Neural cell (in vitro differentiated cells): ENCODE measurements around the gene STK32B. TPM values are rescaled to one million over a fixed set of nuclear protein-coding genes. Genes with fewer than 3 reads are reported as not detected.

ENCODE experiments used
- H2AFZ ChIP-seq: fragments of 200-600, 300-800 bp; sonication (generic), shearing (Covaris generic); 2 replicates; pipeline ENCODE4 v1.6.0; 2014; ENCODE audit warnings: low read depth, mild to moderate bottlenecking, antibody characterized with exemption, low read length, moderate library complexity
- H3F3A ChIP-seq: fragments of 200-600 bp; shearing (Covaris generic); 2 replicates; pipeline ENCODE4 v1.6.1; 2016; ENCODE audit warnings: mild to moderate bottlenecking, moderate library complexity, mixed read lengths, antibody characterized with exemption, low read length; ENCODE audit not compliant: insufficient read depth, poor library complexity, severe bottlenecking
- H3K27ac ChIP-seq: fragments of 200-600, 300-800 bp; sonication (generic), shearing (Covaris generic); 2 replicates; pipeline ENCODE4 v1.5.1; 2014; ENCODE audit warnings: mild to moderate bottlenecking, low read length, moderate library complexity
- H3K27me3 ChIP-seq: fragments of 300-800, 200-600 bp; sonication (generic), shearing (Covaris generic); 2 replicates; pipeline ENCODE4 v1.6.0; 2014; ENCODE audit warnings: mild to moderate bottlenecking, low read depth, low read length, moderate library complexity; ENCODE audit not compliant: insufficient read depth
- H3K36me3 ChIP-seq: fragments of 300-800, 200-600 bp; sonication (generic), shearing (Covaris generic); 2 replicates; pipeline ENCODE4 v1.5.1; 2014; ENCODE audit warnings: mild to moderate bottlenecking, antibody characterized with exemption, low read length, moderate library complexity; ENCODE audit not compliant: insufficient read depth
- H3K4me2 ChIP-seq: fragments of 300-800, 200-600 bp; sonication (generic), shearing (Covaris generic); 2 replicates; pipeline ENCODE4 v1.6.0; 2014; ENCODE audit warnings: mild to moderate bottlenecking, low read length
- H3K4me3 ChIP-seq: fragments of 300-800, 200-600 bp; sonication (generic), shearing (Covaris generic); 2 replicates; pipeline ENCODE4 v1.5.1; 2014; ENCODE audit warnings: mild to moderate bottlenecking, low read length, moderate library complexity
- H3K79me2 ChIP-seq: fragments of 200-600 bp; shearing (Covaris generic); replicated peaks from 2 replicates; pipeline ENCODE4 v1.6.0; 2014; ENCODE audit warnings: mild to moderate bottlenecking, low read length, moderate library complexity; ENCODE audit not compliant: insufficient read depth
- H3K9ac ChIP-seq: fragments of 300-800, 200-600 bp; sonication (generic), shearing (Covaris generic); 2 replicates; pipeline ENCODE4 v1.6.1; 2016; ENCODE audit warnings: mild to moderate bottlenecking, low read length, mixed read lengths
- H3K9me2 ChIP-seq: fragments of 200-600 bp; shearing (Covaris generic); 2 replicates; pipeline ENCODE4 v1.6.1; 2016; ENCODE audit warnings: mild to moderate bottlenecking, low read length, mixed read lengths; ENCODE audit not compliant: insufficient read depth
- H3K9me3 ChIP-seq: fragments of 200-600, 300-800 bp; sonication (generic), shearing (Covaris generic); 2 replicates; pipeline ENCODE4 v1.6.1; 2016; ENCODE audit warnings: mild to moderate bottlenecking, mixed run types, low read length, moderate library complexity, mixed read lengths
- H4K20me1 ChIP-seq: fragments of 200-600 bp; shearing (Covaris generic); 2 replicates; pipeline ENCODE4 v1.6.1; 2016; ENCODE audit warnings: mild to moderate bottlenecking, mixed run types; ENCODE audit not compliant: insufficient read depth
- CTCF ChIP-seq: fragments of 450-650 bp; IDR thresholded peaks from 2 replicates; pipeline ENCODE4 v1.5.1; 2014; ENCODE audit warnings: antibody characterized with exemption, mild to moderate bottlenecking, moderate library complexity; ENCODE audit not compliant: poor library complexity, severe bottlenecking
- EP300 ChIP-seq: fragments of 450-650 bp; conservative IDR thresholded peaks from 2 replicates; pipeline ENCODE4 v1.6.1; 2014; ENCODE audit warnings: antibody characterized with exemption, mild to moderate bottlenecking, moderate library complexity; ENCODE audit not compliant: poor library complexity, severe bottlenecking
- EZH2 ChIP-seq: fragments of 200-600, 300-800 bp; shearing (Covaris generic), sonication (generic); IDR thresholded peaks from 2 replicates; pipeline ENCODE4 v1.6.1; 2014; ENCODE audit warnings: antibody characterized with exemption, low read length, borderline replicate concordance, mild to moderate bottlenecking; ENCODE audit not compliant: insufficient read depth, poor library complexity, severe bottlenecking
- MXI1 ChIP-seq: fragments of 450-650 bp; conservative IDR thresholded peaks from 2 replicates; pipeline ENCODE4 v1.6.1; 2014; ENCODE audit warnings: antibody characterized with exemption, mild to moderate bottlenecking; ENCODE audit not compliant: poor library complexity, severe bottlenecking
- POLR2AphosphoS5 ChIP-seq: IDR thresholded peaks from 2 replicates; pipeline ENCODE4 v1.6.1; 2012
- RAD21 ChIP-seq: fragments of 450-650 bp; conservative IDR thresholded peaks from 2 replicates; pipeline ENCODE4 v1.6.1; 2014; ENCODE audit warnings: antibody characterized with exemption, mild to moderate bottlenecking, moderate library complexity
- SMC3 ChIP-seq: fragments of 450-650 bp; conservative IDR thresholded peaks from 2 replicates; pipeline ENCODE4 v1.6.1; 2014; ENCODE audit warnings: antibody characterized with exemption, mild to moderate bottlenecking, moderate library complexity; ENCODE audit not compliant: poor library complexity
- TAF1 ChIP-seq: IDR thresholded peaks from 2 replicates; pipeline ENCODE4 v1.6.1; 2012; ENCODE audit warnings: low read depth
- polyA plus RNA-seq: library from polyadenylated mRNA; depleted of rRNA; stranded (reverse); fragments of >200 nt; gene quantifications from 2 replicates; pipeline ENCODE4 v1.2.3, GENCODE V29; 2014
- TF ChIP-seq, protein P1 (sequence below): IDR thresholded peaks from 2 replicates; pipeline ENCODE4 v1.6.1; 2012; ENCODE audit warnings: borderline replicate concordance

Gene STK32B
- polyA plus RNA-seq, 1 donor from 2014 or later = 42.8 TPM

GRCh38 chr4:5086535-5086934 is 35.3 kb downstream of the STK32B start:
- no peaks in the 10 kb centered on the region for H3K9me2 ChIP-seq
- no peaks in the 10 kb centered on the region for H3K36me3 ChIP-seq
- no peak overlapping the region for H3K4me3 ChIP-seq
- H3K9ac ChIP-seq = no peak overlapping the region
- no peaks in the 10 kb centered on the region for H3K79me2 ChIP-seq
- H3K27me3 ChIP-seq = no peaks in the 10 kb centered on the region
- no peaks in the 10 kb centered on the region for H3F3A ChIP-seq
- H4K20me1 ChIP-seq = no peaks in the 10 kb centered on the region
- H2AFZ ChIP-seq = no peak overlapping the region
- H3K4me2 ChIP-seq = no peak overlapping the region
- H3K9me3 ChIP-seq = no peaks in the 10 kb centered on the region
- H3K27ac ChIP-seq = no peak overlapping the region
- TF ChIP-seq TAF1 (no peak), MXI1 (no peak), CTCF (no peak), RAD21 (no peak), EZH2 (no peak), SMC3 (no peak), POLR2AphosphoS5 (no peak), EP300 (no peak)
- TF ChIP-seq, protein P1, sequence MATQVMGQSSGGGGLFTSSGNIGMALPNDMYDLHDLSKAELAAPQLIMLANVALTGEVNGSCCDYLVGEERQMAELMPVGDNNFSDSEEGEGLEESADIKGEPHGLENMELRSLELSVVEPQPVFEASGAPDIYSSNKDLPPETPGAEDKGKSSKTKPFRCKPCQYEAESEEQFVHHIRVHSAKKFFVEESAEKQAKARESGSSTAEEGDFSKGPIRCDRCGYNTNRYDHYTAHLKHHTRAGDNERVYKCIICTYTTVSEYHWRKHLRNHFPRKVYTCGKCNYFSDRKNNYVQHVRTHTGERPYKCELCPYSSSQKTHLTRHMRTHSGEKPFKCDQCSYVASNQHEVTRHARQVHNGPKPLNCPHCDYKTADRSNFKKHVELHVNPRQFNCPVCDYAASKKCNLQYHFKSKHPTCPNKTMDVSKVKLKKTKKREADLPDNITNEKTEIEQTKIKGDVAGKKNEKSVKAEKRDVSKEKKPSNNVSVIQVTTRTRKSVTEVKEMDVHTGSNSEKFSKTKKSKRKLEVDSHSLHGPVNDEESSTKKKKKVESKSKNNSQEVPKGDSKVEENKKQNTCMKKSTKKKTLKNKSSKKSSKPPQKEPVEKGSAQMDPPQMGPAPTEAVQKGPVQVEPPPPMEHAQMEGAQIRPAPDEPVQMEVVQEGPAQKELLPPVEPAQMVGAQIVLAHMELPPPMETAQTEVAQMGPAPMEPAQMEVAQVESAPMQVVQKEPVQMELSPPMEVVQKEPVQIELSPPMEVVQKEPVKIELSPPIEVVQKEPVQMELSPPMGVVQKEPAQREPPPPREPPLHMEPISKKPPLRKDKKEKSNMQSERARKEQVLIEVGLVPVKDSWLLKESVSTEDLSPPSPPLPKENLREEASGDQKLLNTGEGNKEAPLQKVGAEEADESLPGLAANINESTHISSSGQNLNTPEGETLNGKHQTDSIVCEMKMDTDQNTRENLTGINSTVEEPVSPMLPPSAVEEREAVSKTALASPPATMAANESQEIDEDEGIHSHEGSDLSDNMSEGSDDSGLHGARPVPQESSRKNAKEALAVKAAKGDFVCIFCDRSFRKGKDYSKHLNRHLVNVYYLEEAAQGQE = no peak

- Histone ChIP-seq H3K27ac (no peak overlapping the region), H3K9me3 (peaks cover 4% of the 10 kb centered on the region), H3K4me2 (no peak overlapping the region), H3K79me2 (no peaks in the 10 kb centered on the region), H2AFZ (no peak overlapping the region), H3K27me3 (no peaks in the 10 kb centered on the region), H3F3A (no peaks in the 10 kb centered on the region), H3K9ac (no peak overlapping the region), H4K20me1 (no peaks in the 10 kb centered on the region), H3K9me2 (no peaks in the 10 kb centered on the region), H3K4me3 (no peak overlapping the region), H3K36me3 (no peaks in the 10 kb centered on the region)
- TF ChIP-seq EP300 (no peak), SMC3 (no peak), CTCF (no peak), EZH2 (no peak), MXI1 (no peak), RAD21 (no peak), TAF1 (no peak)
- TF ChIP-seq, protein P1 = no peak
Measured at GRCh38 chr4:5096261-5096660, 45.0 kb downstream of the STK32B start.
